Measurements from ENCODE around the gene RRAGD.

GRCh38 chr6:89360415-89360999, 51.6 kb downstream of the RRAGD start:
- TF ChIP-seq ZNF707 (tag by site-specific recombination; IDR thresholded peaks at IDR 0.05) (no peak), ZBTB8A (tag by site-specific recombination; IDR thresholded peaks at IDR 0.05) (no peak)
- TF ChIP-seq, protein P1, sequence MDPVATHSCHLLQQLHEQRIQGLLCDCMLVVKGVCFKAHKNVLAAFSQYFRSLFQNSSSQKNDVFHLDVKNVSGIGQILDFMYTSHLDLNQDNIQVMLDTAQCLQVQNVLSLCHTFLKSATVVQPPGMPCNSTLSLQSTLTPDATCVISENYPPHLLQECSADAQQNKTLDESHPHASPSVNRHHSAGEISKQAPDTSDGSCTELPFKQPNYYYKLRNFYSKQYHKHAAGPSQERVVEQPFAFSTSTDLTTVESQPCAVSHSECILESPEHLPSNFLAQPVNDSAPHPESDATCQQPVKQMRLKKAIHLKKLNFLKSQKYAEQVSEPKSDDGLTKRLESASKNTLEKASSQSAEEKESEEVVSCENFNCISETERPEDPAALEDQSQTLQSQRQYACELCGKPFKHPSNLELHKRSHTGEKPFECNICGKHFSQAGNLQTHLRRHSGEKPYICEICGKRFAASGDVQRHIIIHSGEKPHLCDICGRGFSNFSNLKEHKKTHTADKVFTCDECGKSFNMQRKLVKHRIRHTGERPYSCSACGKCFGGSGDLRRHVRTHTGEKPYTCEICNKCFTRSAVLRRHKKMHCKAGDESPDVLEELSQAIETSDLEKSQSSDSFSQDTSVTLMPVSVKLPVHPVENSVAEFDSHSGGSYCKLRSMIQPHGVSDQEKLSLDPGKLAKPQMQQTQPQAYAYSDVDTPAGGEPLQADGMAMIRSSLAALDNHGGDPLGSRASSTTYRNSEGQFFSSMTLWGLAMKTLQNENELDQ (tag by site-specific recombination; IDR thresholded peaks at IDR 0.05; ENCODE audit: low read depth): no peak
- TF ChIP-seq, protein P2, sequence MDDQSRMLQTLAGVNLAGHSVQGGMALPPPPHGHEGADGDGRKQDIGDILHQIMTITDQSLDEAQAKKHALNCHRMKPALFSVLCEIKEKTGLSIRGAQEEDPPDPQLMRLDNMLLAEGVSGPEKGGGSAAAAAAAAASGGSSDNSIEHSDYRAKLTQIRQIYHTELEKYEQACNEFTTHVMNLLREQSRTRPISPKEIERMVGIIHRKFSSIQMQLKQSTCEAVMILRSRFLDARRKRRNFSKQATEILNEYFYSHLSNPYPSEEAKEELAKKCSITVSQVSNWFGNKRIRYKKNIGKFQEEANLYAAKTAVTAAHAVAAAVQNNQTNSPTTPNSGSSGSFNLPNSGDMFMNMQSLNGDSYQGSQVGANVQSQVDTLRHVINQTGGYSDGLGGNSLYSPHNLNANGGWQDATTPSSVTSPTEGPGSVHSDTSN (CRISPR knock-in tag; IDR thresholded peaks at IDR 0.05): no peak
